GM21529 (cell line): ENCODE data around the gene C1QTNF9.
"Not testable (repeated sequence)": the region's sequence is repeated elsewhere in the genome, so short reads cannot be mapped to it uniquely, and the experiment has no call there.

Experiments used
- ATAC-seq: cut with Tn5 transposase; IDR thresholded peaks from one replicate; pipeline ENCODE4 v1.9.1; 2021; ENCODE audit not compliant: unreplicated experiment

The C1QTNF9 gene

DNA sequence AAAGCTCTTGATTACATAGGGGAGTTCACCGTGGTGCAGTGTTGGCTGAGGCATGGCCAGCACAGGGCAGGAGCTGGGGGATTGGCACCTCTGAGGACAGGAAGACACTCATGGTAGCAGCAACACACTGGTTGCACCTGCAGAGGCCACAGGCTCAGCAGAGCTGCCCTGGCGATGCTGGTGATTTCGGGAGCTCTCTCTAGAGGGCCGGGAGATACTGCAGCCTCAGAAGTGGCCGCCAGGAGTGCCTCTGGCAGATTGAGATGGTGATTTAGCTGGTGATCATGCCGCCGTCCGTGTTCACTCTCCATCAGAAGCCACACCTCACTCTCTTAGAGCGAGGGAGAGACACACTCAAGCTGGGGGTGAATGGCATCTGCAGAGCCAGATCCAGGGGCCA, 49.9 kb downstream of the C1QTNF9 start:
- ATAC-seq = not testable (repeated sequence)

DNA sequence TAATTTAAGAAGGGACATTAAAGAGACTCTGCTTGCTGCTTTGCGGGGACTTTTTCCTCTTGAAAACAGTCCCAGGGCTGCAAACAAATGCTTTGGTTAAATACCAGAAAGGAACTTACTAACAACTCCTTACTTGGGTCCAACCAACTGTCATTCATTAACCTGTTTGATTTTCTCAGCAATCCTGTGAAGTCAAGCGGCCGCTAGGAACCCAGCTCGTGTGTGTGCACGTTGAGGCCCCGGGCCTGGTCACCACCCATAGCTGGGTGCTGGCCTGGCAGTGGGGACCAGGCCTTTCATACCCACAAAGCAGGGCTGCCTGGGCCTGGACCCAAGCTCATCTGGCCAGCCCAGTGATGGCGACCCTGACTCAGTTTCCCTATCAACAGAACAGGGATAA, 50.7 kb downstream of the C1QTNF9 start:
- ATAC-seq = no peak

DNA sequence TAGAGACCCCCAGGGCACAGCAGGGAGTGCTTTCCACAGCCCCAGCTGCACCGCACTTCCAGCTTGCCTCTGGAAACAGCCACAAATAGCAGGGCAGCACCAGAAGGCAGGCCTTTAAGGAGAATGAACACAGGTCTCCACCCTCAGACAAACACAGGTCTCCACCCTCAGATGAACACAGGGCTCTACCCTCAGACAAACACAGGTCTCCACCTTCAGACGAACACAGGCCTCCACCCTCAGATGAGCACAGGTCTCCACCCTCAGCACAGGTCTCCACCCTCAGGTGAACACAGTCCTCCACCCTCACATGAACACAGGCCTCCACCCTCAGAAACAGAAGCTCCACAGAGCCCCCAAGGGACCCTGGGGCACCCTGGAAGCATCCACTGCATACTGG, 51.7 kb downstream of the C1QTNF9 start:
- no peak for ATAC-seq

GRCh38 chr13:24361852-24362366, 52.5 kb downstream of the C1QTNF9 start:
- ATAC-seq = no peak

DNA sequence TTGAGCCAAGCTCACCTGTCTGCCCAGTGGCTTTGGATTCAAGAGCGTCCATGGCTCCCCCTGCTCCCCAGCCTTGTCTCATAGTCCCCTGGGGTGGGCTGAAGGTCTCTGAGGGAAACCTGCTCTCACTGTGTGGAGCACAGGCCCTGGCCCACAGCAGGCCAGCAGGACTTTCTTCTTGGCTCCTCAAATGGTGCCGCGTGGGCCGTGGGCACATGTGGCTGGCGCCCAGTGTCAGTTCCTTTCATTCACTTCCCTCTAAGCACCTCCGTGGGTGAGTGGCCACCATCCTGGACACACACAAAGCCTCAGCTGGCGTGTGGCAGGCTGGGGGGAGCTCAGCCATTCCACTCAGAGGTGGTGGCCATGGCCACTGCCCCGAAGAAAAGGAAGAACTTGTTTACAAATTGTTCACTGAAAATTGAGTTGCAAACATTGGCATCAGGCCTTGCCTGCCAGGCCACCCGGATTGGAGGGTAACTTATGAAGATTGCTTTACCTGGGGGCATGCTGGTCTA, 53.1 kb downstream of the C1QTNF9 start:
- ATAC-seq = no peak

DNA sequence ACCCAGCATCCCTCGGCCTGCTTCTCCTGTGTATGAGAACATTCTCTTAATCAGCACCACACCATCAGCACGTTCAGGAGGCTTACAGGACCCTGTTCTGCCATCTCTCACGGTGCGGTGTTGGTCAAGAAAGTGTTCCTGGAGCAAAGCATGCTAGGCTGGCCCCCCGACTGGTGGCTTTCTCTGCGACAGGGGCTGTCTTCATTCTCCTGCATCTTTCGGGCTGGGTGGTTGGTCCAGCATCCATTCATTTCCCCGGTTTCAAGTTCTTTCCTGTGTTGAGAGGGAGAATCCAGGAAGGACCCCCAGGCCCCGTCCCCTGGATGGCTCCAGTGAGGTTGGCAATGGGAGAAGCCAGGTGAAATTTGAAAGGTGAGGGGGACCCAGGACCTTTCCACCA, 55.8 kb downstream of the C1QTNF9 start:
- no peak for ATAC-seq

DNA sequence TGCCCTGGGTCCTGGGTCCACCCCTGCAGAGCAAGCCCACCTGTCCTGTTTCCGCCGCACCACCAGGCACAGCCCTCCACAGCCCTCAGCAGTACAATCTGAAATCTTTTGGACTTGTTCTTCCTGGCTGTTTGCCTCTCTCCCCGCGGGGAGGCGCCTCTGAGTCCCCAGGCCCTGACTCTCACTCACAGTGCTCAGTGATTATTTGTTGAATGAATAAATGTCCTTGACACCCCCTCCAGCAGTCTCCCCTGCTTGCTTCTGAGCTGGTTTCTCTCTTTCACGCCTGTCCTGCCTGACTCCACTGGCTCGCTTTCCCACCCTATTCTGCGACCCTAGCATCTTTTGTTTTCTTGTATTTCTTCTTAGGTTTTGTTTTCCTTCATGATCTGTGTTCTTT, 56.9 kb downstream of the C1QTNF9 start:
- not testable (repeated sequence) for ATAC-seq

- ATAC-seq = not testable (repeated sequence)
These were observed 61.9 kb downstream of the C1QTNF9 start for GRCh38 chr13:24371273-24371672.
